ENCODE data around the gene GSAP. TPM values are rescaled to one million over a fixed set of nuclear protein-coding genes. Genes with fewer than 3 reads are reported as not detected.

Gene GSAP
- total and polyA plus RNA-seq, 2 donors (not counting 3 experiments of a cell fraction or from before 2014, with no cell fraction given), result 2.3 to 5.8 TPM

DNA sequence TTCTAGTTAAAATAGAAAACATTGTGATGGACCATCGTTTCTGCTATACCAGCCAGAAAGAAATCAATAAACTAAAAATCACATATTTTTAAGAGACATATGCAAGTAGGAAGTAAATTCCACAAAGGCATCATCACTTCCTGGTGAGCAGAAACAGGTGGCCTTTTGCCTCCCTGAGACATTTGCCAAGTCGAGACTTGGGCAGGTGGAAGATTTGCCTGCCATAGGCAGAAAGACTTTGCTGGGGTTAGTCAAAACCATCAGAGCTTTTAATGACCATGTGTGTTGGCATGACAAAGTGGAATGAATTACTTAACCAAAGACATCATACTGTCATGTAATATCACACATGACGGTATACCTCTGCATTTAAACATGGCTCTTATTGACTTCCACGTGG lies 150.5 kb downstream of the GSAP start:
- BruUV-seq (replicated peaks), result no TSS peak
- CTCF ChIA-PET, result interaction anchor here (1.1 to 3.2 kb wide), 4 partner anchors 10 to 67 kb away, joined by 3 to 10 read pairs (median 7); no protein-coding TSS in a partner anchor
- dilution Hi-C loops (cut with MboI; ENCODE audit: extremely low pct_ligation_motif_present, low sequenced_read_pairs), result no loop called here
- intact Hi-C loops (cut with micrococcal nuclease), result no loop called here
- no peak for TF ChIP-seq POLR2A (IDR thresholded peaks at IDR 0.05; ENCODE audit: low read depth, low read length)
- TF ChIP-seq GATA2 (IDR thresholded peaks at IDR 0.05; ENCODE audit: insufficient read depth, insufficient read length, low read depth, low read length), result no peak
- TF ChIP-seq EZH2 (IDR thresholded peaks at IDR 0.05; ENCODE audit: borderline replicate concordance, low read depth, low read length, severe bottlenecking), result no peak
- TF ChIP-seq, protein P1, sequence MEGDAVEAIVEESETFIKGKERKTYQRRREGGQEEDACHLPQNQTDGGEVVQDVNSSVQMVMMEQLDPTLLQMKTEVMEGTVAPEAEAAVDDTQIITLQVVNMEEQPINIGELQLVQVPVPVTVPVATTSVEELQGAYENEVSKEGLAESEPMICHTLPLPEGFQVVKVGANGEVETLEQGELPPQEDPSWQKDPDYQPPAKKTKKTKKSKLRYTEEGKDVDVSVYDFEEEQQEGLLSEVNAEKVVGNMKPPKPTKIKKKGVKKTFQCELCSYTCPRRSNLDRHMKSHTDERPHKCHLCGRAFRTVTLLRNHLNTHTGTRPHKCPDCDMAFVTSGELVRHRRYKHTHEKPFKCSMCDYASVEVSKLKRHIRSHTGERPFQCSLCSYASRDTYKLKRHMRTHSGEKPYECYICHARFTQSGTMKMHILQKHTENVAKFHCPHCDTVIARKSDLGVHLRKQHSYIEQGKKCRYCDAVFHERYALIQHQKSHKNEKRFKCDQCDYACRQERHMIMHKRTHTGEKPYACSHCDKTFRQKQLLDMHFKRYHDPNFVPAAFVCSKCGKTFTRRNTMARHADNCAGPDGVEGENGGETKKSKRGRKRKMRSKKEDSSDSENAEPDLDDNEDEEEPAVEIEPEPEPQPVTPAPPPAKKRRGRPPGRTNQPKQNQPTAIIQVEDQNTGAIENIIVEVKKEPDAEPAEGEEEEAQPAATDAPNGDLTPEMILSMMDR (IDR thresholded peaks at IDR 0.05; ENCODE audit: extremely low read depth in 1 of 2, insufficient read depth in 1 of 2, low read depth in 1 of 2, low read length in 2 of 2), result no peak
- no peak for TF ChIP-seq FOS (IDR thresholded peaks at IDR 0.05; ENCODE audit: borderline replicate concordance, insufficient read depth, low read length)
- TF ChIP-seq, protein P2, sequence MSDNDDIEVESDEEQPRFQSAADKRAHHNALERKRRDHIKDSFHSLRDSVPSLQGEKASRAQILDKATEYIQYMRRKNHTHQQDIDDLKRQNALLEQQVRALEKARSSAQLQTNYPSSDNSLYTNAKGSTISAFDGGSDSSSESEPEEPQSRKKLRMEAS (IDR thresholded peaks at IDR 0.05; ENCODE audit: insufficient read depth, insufficient read length), result no peak
- no peak for TF ChIP-seq MYC (IDR thresholded peaks at IDR 0.05; ENCODE audit: low read depth, low read length)
- no peak for TF ChIP-seq POLR2AphosphoS5 (IDR thresholded peaks at IDR 0.05; ENCODE audit: insufficient read depth, low read depth, low read length)
- TF ChIP-seq JUN (IDR thresholded peaks at IDR 0.05; ENCODE audit: borderline replicate concordance, insufficient read depth, insufficient read length, low read depth), result no peak
- POLR2A ChIA-PET, result no interaction called here
- Histone ChIP-seq H3K9me1 (replicated peaks; ENCODE audit: control insufficient read depth, extremely low read depth, insufficient read depth, low read length) (no peaks in the 10 kb centered on the region), H3K36me3 (ENCODE audit: control insufficient read depth in 2 of 2, extremely low read depth in 1 of 2, insufficient read depth in 2 of 2, low read length in 2 of 2) (no peaks in the 10 kb centered on the region), H3K27ac (ENCODE audit: insufficient read depth, low read depth, low read length) (no peak overlapping the region), H2AFZ (ENCODE audit: low read depth, low read length) (no peak overlapping the region), H3K9me3 (replicated peaks; ENCODE audit: control insufficient read depth, insufficient read depth, low read length) (no peaks in the 10 kb centered on the region), H3K4me3 (replicated peaks in 1 of 3; ENCODE audit: insufficient read depth in 1 of 3, low read depth in 1 of 3, low read length in 3 of 3) (no peak overlapping the region), H3K4me1 (ENCODE audit: control insufficient read depth, extremely low read depth, insufficient read depth, low read length) (peaks cover 5% of the 10 kb centered on the region), H3K79me2 (ENCODE audit: control insufficient read depth, insufficient read depth, low read length) (no peaks in the 10 kb centered on the region), H3K4me2 (ENCODE audit: insufficient read depth, low read length) (no peak overlapping the region), H3K9ac (replicated peaks; ENCODE audit: extremely low read depth, insufficient read depth, low read length) (no peak overlapping the region), H4K20me1 (replicated peaks; ENCODE audit: control insufficient read depth, extremely low read depth, insufficient read depth, low read length) (no peaks in the 10 kb centered on the region), H3K27me3 (ENCODE audit: control insufficient read depth in 2 of 2, insufficient read depth in 2 of 2, low read length in 2 of 2) (no peaks in the 10 kb centered on the region)
- DNase-seq (ENCODE audit: low read depth, low spot score) (no peak), FAIRE-seq (no peak)

All from endothelial cell of umbilical vein (primary cell).